Measurements from ENCODE around the gene BUB3.
A peak's percentile ranks its signal among the peaks of the same experiment; 100 is the strongest.

Gene BUB3

DNA sequence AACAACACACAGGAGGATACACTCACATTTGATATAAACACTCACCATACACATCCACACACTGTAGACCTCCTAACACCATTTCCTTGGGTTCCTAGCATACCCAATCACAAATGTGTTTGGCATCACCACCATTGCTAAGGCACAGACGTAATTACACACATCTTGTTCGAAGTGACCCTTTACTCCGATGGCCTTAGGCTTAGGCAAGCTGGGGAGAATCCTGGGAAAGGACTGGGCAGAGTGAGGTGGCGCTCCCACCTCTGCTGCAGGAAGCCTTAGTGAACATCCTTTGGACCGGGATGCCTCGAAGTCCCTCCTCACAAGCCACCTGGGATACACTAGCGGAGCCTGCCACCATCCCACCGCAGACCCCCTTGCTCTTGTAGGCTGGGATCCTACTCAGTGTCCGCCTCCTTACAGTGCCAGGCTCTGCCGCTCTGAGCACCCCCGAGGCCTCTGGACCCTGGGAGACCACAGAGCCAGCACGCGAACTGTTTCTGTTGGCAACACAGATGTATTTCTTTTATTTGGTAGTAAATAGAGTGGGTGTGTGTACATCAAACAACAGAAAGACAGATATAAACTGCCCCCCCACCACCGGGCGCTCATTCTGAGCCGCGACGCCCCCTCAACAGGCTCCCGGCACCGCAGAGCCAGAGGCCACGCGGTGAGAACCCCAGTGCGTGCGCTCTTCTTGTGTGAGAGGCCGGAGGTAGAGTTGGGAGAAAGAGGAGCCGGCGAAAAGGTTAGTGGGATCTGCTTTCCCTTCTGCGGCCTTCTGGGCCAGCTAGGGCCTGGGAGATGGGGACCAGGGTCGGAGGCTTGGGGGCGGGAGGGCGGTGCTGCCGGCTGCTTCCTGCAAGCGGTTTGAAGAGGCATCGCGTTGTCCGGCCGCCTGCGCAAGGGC lies 12.2 kb upstream of the BUB3 start:
- no peak for DNase-seq

DNA sequence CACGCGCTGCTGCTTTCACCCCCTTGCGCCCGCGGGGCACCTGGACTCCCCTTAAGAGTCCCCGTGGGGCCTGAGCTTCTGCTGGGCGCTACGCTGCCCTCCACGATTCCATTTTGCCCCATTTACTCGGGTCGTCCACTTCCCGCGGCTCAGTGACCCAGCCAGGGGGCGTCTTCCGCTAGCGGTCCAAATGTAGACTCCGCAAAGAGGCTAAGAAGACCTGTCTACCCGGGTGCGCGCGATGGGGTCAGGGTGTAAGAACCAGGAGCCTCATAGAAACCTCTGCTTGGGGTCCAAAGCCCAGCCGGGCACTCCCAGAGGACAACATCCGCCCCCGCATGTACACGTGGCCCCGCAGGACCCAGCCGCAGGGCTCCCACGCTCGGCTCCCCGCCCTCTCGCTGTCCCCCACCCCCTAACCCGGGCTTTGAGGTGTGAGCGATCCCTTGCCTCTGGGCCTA lies 11.5 kb upstream of the BUB3 start:
- no peak for DNase-seq

- no peak for DNase-seq
Measured at GRCh38 chr10:123143162-123143824, 10.9 kb upstream of the BUB3 start.

GRCh38 chr10:123143825-123144168 lies 10.4 kb upstream of the BUB3 start:
- no peak for DNase-seq

DNA sequence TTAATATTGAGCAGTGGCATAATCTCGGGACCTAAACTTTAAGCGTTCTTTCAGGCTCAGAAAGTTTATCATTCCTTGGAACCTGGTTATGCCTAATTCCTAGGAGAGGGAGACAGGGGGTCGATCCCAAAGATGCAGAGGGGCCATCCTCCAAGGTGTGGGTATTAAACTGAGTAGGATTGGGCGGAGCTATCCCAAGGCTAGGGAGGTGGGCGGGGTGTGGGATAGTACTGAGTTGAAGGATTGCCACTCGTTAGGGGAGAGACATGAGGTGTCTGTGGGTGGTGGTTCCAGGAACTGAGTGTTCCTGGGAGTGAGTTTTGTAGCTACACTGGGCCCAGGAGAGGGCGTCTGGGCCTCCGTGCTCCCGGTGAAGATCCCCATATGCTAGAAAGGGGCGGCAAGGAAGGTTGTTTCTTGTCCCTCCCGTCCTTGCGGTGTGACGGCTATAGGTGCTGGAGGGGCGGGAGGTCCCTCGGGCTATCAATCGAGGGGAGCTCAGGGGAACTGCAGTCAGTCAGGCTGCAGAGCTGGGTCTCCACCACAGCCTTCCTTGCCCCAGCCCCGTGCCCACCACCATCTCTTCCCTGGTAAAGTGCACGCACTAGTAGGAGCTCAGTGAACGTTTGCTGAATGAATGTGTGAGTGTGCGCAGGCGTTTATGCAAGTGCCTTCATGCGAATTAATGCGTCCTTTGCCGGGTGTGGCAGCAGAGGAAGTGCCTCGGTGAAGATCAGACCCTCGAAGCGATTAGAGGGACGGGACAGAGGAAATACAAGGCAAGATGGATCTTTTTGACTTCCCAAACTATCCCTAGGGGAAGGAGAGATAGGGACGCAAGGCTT lies 9.3 kb upstream of the BUB3 start:
- no peak for DNase-seq

DNA sequence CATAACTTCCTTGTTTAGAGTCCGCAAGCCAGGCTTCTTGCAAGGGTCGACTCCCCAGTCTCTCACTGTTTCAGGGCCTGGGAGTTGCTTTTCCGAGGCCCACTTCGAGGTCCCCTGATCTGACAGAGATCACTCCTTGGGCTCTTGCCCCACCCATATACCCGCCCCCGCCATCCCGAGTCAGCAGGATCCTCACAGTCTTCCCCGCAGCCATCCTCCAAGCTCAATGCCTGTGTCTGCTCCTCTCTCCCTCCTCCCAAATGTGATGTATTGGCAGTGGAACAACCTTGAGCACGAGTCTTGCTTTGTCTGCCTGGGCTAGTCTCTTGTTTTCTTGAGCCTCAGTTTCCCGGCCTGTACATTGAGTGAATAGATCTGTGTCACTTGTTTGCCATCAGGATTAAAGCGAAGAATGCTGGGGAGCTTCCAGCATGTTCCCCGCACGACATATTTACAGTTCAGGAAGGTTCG lies 8.6 kb upstream of the BUB3 start:
- no peak for DNase-seq

GRCh38 chr10:123146013-123146893 lies 7.9 kb upstream of the BUB3 start:
- DNase-seq = no peak

DNA sequence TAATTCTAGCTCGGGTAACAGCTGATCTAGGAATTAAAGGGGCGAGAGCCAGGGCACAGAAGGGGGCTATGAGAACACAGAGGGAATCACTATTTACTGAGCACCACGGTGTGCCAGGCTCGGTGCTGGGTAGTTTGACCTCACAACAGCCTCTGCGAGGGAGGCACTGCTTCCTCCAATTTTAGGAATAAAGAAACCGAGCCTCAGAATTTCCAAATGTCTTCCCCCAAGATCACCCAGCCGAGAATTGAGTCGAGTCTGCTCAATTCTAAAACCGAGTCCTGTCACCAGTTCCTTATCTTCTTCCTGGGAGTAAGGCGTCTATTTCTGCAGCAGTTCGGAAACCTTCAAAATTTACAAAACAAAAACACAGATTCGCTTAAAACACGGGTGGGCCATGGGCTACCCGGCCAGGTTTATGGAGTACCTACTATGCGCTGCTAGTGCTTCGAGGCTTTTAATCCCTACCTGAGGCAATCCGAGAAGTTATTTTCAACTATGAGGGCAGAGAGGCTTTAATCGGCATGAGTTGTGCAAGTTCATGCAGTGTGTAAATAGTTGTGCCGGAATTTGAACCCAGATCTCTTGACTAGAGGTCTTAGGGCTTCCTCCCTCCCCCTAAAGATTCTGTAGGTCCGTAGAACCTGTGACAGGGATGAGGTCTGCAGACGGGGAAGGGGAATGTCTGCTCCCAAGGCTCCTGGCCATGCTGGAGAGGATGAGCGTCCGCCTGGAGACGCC lies 7.1 kb upstream of the BUB3 start:
- no peak for DNase-seq

DNA sequence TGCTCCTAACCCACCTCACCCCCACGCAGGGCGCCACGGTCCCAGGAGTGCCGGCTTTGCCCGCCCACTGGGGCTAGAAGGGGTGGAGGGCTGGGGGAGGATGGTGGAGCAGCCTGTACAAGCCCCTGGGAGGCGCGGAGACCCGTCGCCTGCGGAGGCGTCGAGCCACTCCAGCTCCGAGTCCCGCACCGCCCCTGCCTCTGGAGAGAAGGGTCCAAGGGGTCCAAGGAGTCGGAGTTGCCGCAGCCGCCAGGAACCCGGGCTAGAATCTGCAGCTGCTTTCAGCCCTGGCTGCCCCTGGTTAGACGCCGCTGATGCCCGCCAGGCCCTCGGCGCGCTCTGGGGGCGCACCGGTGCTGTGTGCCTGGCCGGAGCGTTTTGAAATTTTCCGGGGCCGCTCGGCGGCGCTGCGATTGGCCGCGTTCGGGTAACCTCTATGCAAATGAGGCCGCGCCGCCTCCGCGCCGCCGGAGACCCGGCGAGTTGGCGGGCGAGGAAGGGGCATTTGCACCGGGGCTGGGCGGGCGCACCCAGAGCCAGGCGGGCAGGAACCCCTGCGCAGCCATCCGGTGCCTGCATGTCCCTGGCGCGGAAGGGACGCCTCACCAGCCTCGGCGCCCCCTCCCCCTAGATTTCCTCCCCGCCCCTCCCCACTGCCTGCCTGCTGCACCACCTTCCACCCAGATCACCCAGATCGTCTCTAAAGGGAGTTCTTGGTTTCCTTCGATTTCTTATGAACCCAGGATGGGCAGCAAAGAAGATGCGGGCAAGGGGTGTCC lies 6.4 kb upstream of the BUB3 start, which contains the start of gene HMX2:
Gene HMX2 (plus strand): TSS at position 502 of the 779 bp plus-strand sequence. CDS start 243 bp downstream, at position 745.
- DNase-seq = peak in 1 of 2 experiments; percentile 36

- DNase-seq = peak in 1 of 2 experiments; percentile 14
Measured at GRCh38 chr10:123148414-123149161, 5.6 kb upstream of the BUB3 start.

GRCh38 chr10:123149162-123149567 lies 5.0 kb upstream of the BUB3 start:
- no peak for DNase-seq

DNA sequence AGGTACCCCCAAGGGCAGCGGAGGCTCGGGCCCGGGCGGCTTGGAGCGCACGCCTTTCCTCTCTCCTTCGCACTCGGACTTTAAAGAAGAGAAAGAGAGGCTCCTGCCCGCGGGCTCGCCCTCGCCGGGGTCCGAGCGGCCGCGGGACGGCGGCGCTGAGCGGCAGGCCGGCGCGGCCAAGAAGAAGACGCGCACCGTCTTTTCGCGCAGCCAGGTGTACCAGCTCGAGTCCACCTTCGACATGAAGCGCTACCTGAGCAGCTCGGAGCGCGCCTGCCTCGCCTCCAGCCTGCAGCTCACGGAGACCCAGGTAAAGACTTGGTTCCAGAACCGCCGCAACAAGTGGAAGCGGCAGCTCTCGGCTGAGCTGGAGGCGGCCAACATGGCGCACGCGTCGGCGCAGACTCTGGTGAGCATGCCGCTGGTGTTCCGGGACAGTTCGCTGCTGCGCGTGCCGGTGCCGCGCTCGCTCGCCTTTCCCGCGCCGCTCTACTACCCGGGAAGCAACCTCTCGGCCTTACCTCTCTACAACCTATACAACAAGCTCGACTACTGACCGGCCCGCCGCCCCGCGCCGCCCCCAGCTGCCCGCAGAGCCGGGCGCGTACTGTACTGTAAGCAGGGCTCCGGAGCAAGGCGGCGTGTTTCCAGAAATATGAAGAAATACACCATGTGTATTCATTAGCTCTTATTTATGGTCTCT lies 4.5 kb upstream of the BUB3 start:
- no peak for DNase-seq

DNA sequence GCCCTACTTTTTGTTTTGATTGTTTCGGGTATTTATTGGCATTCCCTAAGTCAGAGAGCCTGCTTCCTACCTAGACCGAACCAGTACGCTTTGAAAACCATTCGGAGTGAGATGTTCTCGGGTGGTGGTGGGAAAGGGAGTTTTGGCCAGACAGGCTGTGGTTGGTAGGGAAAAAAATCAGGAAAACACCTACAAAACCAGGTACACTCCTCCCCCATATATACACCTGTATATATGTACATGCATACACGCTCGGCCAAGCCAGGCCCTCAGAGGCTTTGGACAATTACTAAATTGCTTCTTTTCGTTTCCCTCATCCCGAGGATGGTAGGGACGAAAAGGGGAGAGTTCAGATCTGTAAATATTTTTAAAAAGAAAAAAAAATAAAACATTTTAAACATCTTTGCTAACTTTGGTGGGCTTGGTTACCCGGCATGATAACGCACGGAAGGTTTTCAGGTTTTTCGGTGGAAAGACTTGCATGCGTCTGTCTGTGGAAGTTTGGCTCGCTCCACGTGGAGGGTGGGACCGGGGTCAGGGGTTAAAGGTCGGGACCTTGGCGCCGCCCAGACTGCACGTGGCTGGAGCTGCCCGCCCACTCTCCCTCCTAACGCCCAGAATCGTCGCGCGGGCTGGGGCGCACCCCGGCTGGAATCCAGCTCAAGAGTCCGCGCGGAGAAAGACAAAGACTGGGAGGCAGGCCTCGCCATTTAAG lies 3.8 kb upstream of the BUB3 start:
- no peak for DNase-seq

DNA sequence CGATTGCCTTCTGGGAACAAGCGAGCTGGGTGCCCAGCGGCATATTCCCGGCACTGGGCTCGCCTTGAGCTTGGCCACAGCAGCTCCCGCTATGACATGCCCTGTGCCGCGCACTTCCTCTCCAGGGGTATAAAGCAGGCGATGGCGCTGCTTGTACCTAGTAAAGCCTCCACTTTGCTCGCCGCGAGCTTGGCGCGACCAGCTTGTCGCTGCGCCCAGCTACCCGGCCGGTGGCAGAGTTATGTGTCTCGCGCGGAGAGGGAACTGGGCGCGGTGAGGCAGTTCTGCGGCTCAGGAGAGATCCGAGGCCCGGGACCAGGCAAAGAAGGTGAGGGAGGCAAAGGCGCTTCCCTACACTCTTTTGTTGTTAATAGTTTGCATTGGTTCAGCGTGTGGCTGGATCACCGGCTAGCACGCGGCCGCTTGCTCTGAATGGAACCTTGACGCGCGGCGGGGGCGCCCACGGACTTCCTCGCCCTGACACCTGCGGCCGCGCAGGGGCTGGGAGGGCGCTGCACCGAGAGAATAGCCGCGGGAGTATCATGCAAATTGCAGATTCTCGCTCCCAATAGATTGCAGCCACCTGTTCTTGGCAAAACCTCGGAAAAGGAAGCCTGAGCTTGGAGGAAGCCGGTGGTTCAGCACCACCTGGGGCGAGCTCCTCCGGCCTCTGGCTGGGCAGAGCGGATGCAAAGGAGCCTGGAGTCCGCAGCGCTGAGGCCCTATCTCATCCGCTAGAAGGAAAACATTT lies 3.0 kb upstream of the BUB3 start:
- DNase-seq = no peak

- DNase-seq = no peak
Measured at GRCh38 chr10:123151737-123152135, 2.5 kb upstream of the BUB3 start.

- no peak for DNase-seq
Measured at GRCh38 chr10:123153486-123154091, 613 bp upstream of the BUB3 start.

Measured in NCI-H524 (cell line).